ENCODE data around the gene DENND4A.

The DENND4A gene

GRCh38 chr15:65722191-65722590 lies 69.9 kb downstream of the DENND4A start:
- DNase-seq (ENCODE audit: low read depth): no peak
- no peak overlapping the region for H3K4me3 ChIP-seq (ENCODE audit: low read length)
- TF ChIP-seq, protein P1, sequence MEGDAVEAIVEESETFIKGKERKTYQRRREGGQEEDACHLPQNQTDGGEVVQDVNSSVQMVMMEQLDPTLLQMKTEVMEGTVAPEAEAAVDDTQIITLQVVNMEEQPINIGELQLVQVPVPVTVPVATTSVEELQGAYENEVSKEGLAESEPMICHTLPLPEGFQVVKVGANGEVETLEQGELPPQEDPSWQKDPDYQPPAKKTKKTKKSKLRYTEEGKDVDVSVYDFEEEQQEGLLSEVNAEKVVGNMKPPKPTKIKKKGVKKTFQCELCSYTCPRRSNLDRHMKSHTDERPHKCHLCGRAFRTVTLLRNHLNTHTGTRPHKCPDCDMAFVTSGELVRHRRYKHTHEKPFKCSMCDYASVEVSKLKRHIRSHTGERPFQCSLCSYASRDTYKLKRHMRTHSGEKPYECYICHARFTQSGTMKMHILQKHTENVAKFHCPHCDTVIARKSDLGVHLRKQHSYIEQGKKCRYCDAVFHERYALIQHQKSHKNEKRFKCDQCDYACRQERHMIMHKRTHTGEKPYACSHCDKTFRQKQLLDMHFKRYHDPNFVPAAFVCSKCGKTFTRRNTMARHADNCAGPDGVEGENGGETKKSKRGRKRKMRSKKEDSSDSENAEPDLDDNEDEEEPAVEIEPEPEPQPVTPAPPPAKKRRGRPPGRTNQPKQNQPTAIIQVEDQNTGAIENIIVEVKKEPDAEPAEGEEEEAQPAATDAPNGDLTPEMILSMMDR (IDR thresholded peaks at IDR 0.05; ENCODE audit: insufficient read depth, low read depth, low read length, missing control alignments): no peak

- TF ChIP-seq, protein P1 (IDR thresholded peaks at IDR 0.05; ENCODE audit: insufficient read depth, low read depth, low read length, missing control alignments): no peak
- no peak for DNase-seq (ENCODE audit: low read depth)
- H3K4me3 ChIP-seq (ENCODE audit: low read length): no peak overlapping the region
Measured at GRCh38 chr15:65712415-65712814, 79.7 kb downstream of the DENND4A start.

DNA sequence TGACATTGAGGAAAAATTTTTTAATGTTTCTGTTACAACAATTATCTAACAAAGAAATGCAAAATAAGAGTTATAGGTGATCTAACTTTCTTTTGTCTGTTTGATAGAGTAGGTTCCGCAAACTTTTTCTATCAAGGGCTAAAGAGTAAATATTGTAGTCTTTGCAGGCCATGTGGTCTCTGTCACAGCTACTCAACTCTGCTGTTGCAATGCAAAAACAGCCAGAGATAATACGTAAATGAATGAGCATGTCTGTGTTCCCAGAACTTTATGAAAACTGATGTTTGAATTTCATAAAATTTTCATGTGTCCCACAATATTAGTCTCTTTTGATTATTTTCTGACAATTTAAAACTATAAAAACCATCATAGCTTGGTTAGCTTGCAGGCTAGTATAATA lies 97.0 kb downstream of the DENND4A start:
- no peak for DNase-seq (ENCODE audit: low read depth)
- TF ChIP-seq, protein P1 (IDR thresholded peaks at IDR 0.05; ENCODE audit: insufficient read depth, low read depth, low read length, missing control alignments): no peak
- H3K4me3 ChIP-seq (ENCODE audit: low read length): no peak overlapping the region

DNA sequence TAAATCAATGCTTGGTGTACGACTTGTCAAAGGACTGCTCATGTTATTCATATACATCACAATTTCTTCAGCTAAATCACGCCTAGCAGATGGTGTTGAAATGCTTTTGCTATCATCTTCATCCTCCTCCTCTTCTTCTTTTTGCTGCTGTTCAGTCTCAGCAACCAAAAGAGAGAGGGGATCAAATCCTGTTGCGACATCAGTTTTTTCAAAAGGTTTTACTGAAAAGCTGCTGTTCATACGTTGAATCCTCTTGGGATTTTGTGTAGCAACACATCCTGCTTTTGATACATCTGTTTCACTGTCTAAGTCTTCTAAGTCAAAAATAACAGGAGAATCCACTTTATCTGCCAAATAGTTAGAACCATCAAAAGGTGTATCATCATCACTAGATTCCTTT lies 101.3 kb downstream of the DENND4A start:
- TF ChIP-seq, protein P1 (IDR thresholded peaks at IDR 0.05; ENCODE audit: insufficient read depth, low read depth, low read length, missing control alignments): no peak
- H3K4me3 ChIP-seq (ENCODE audit: low read length): no peak overlapping the region
- no peak for DNase-seq (ENCODE audit: low read depth)

DNA sequence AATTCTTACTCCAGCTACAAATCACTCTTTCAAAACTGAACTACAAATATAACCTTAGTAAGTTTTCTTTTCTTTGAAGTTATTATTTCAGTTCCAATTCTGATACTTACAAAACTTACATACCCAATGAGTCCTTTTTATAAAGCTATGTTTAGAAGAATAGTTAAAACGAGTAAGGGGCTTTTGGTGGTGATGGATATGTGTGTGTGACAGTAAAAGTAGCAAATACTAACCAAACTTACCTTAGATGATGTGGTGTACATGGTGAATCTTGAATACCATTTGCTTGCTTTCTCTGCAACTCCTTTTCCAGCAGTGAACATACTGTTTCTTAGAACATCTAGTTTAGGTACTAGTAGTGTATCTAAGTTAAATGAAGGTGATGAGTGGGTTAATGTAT lies 101.9 kb downstream of the DENND4A start:
- TF ChIP-seq, protein P1 (IDR thresholded peaks at IDR 0.05; ENCODE audit: insufficient read depth, low read depth, low read length, missing control alignments): no peak
- no peak overlapping the region for H3K4me3 ChIP-seq (ENCODE audit: low read length)
- DNase-seq (ENCODE audit: low read depth): no peak

DNA sequence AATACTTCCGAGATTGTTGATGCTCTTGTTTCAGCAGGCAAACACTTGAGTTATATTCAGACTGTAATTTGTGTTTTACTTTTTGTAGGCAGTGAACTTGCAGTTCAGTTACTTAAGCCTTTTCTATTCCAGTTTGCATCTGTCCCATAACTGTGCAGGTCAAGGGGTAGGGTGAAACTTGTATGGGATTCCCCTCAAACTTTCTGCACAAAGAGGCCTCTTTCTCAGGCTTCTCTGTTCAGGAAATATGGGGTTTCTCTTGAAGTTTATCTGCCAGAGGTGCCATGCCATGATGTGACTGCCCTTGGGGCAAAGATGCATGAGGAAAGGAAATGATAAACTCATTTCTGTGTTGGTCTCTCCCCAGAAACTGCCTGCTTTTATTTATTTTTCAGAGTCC lies 103.6 kb downstream of the DENND4A start:
- TF ChIP-seq, protein P1 (IDR thresholded peaks at IDR 0.05; ENCODE audit: insufficient read depth, low read depth, low read length, missing control alignments): no peak
- no peak for DNase-seq (ENCODE audit: low read depth)
- no peak overlapping the region for H3K4me3 ChIP-seq (ENCODE audit: low read length)

GRCh38 chr15:65682404-65682911 lies 109.6 kb downstream of the DENND4A start:
- H3K4me3 ChIP-seq (ENCODE audit: low read length): no peak overlapping the region
- DNase-seq (ENCODE audit: low read depth): no peak
- TF ChIP-seq, protein P1 (IDR thresholded peaks at IDR 0.05; ENCODE audit: insufficient read depth, low read depth, low read length, missing control alignments): no peak

Measured in epithelial cell of esophagus (primary cell).